MCF 10A (cell line): ENCODE results near the gene GAS7. TPM values are rescaled to one million over a fixed set of nuclear protein-coding genes. Genes with fewer than 3 reads are reported as not detected.
"Not testable (repeated sequence)": the region's sequence is repeated elsewhere in the genome, so short reads cannot be mapped to it uniquely, and the experiment has no call there.

ENCODE experiments used
- BruUV-seq: library from RNA; stranded (reverse); fragments of 400-500 nt; replicated peaks from 2 replicates; lab custom pipeline; 2021; lab: Mats Ljungman, UMichigan
- CTCF ChIA-PET: fragments of 300-600 bp; sonication (Branson Sonifier 250); formaldehyde crosslinking; extraction: SDS; loops from one replicate; lab custom pipeline; 2021; ENCODE audit warnings: antibody characterized with exemption, inconsistent platforms; lab: Yijun Ruan, JAX
- POLR2A ChIA-PET: fragments of 300-600, 350-650 bp; sonication (Branson Sonifier 250); formaldehyde crosslinking; extraction: SDS; loops from one replicate; lab custom pipeline; 2020; ENCODE audit warnings: antibody characterized with exemption, inconsistent platforms; lab: Yijun Ruan, JAX
- DNase-seq: peaks from one replicate; pipeline ENCODE4 v3.0.0-alpha.2; 2018; ENCODE audit not compliant: unreplicated experiment
- H3K27ac Mint-ChIP-seq: one replicate; pipeline ENCODE4 v1.8.0; 2022; ENCODE audit warnings: mild to moderate bottlenecking, low read depth, mixed read lengths; ENCODE audit not compliant: unreplicated experiment
- H3K27me3 Mint-ChIP-seq: one replicate; pipeline ENCODE4 v1.8.0; 2022; ENCODE audit warnings: mixed read lengths; ENCODE audit not compliant: insufficient read depth, unreplicated experiment
- H3K36me3 Mint-ChIP-seq: one replicate; pipeline ENCODE4 v1.8.0; 2022; ENCODE audit warnings: mild to moderate bottlenecking, moderate library complexity, mixed read lengths; ENCODE audit not compliant: insufficient read depth, unreplicated experiment
- H3K4me1 Mint-ChIP-seq: one replicate; pipeline ENCODE4 v1.8.0; 2022; ENCODE audit warnings: mixed read lengths; ENCODE audit not compliant: insufficient read depth, unreplicated experiment
- H3K4me3 Mint-ChIP-seq: one replicate; pipeline ENCODE4 v1.8.0; 2022; ENCODE audit warnings: mild to moderate bottlenecking, moderate library complexity, mixed read lengths; ENCODE audit not compliant: unreplicated experiment
- H3K9me3 Mint-ChIP-seq: one replicate; pipeline ENCODE4 v1.8.0; 2022; ENCODE audit warnings: mixed read lengths; ENCODE audit not compliant: unreplicated experiment
- CTCF ChIP-seq: fragments of 200-600 bp; IDR thresholded peaks from one replicate; pipeline ENCODE4 v1.8.0; 2022; ENCODE audit warnings: antibody characterized with exemption, mild to moderate bottlenecking; ENCODE audit not compliant: unreplicated experiment
- intact Hi-C: fragments of 100-400 bp; cut with micrococcal nuclease; formaldehyde crosslinking; loops from 2 replicates; pipeline ENCODE4 v1.14.1; 2022
- total RNA-seq: library from RNA; stranded (reverse); gene quantifications from 2 replicates; pipeline ENCODE4 v1.2.3, GENCODE V29; 2022

Gene GAS7
- total RNA-seq, 1 experiment from 2014 or later = not detected

- no peak for TF ChIP-seq CTCF
- Mint-ChIP-seq H3K4me1 (no peaks in the 10 kb centered on the region), H3K9me3 (peaks cover 12% of the 10 kb centered on the region), H3K27me3 (peaks cover under 1% of the 10 kb centered on the region), H3K4me3 (no peak overlapping the region), H3K36me3 (no peaks in the 10 kb centered on the region), H3K27ac (no peak overlapping the region)
- CTCF ChIA-PET = no interaction called here
- no TSS peak for BruUV-seq
- POLR2A ChIA-PET = no interaction called here
- intact Hi-C loops = no loop called here
- no peak for DNase-seq
These were observed 99.3 kb downstream of the GAS7 start for GRCh38 chr17:10099051-10099571.

GRCh38 chr17:10096596-10096995 is 101.8 kb downstream of the GAS7 start:
- no TSS peak for BruUV-seq
- Mint-ChIP-seq H3K4me3 (no peak overlapping the region), H3K9me3 (peaks cover 27% of the 10 kb centered on the region), H3K27me3 (no peaks in the 10 kb centered on the region), H3K27ac (no peak overlapping the region), H3K4me1 (no peaks in the 10 kb centered on the region), H3K36me3 (no peaks in the 10 kb centered on the region)
- no peak for TF ChIP-seq CTCF
- DNase-seq = no peak
- POLR2A ChIA-PET = no interaction called here
- intact Hi-C loops = no loop called here
- CTCF ChIA-PET = interaction anchor here (0.6 kb wide), 1 partner anchor 890 kb away, joined by 3 read pairs; no protein-coding TSS in a partner anchor

- ChIA-PET CTCF (interaction anchor here (0.7 kb wide), 1 partner anchor 28 kb away, joined by 3 read pairs; no protein-coding TSS in a partner anchor), POLR2A (interaction anchor here (0.7 kb wide), 1 partner anchor 1099 kb away, joined by 3 read pairs; no protein-coding TSS in a partner anchor)
- peak; percentile 22 for DNase-seq
- intact Hi-C loops, H3K4me1 Mint-ChIP-seq, BruUV-seq, H3K36me3 Mint-ChIP-seq, H3K27ac Mint-ChIP-seq, H3K4me3 Mint-ChIP-seq, H3K27me3 Mint-ChIP-seq: not testable (repeated sequence)
- peaks cover 23% of the 10 kb centered on the region for H3K9me3 Mint-ChIP-seq
These were observed 103.1 kb downstream of the GAS7 start for GRCh38 chr17:10095295-10095694.

GRCh38 chr17:10094797-10095196 is 103.6 kb downstream of the GAS7 start:
- CTCF ChIA-PET = interaction anchor here (0.7 kb wide), 1 partner anchor 28 kb away, joined by 3 read pairs; no protein-coding TSS in a partner anchor
- H3K4me1 Mint-ChIP-seq = no peaks in the 10 kb centered on the region
- no peaks in the 10 kb centered on the region for H3K27me3 Mint-ChIP-seq
- POLR2A ChIA-PET = interaction anchor here (0.7 kb wide), 1 partner anchor 1098 kb away, joined by 3 read pairs; no protein-coding TSS in a partner anchor
- peaks cover 18% of the 10 kb centered on the region for H3K9me3 Mint-ChIP-seq
- H3K27ac Mint-ChIP-seq = no peak overlapping the region
- DNase-seq = no peak
- H3K36me3 Mint-ChIP-seq = no peaks in the 10 kb centered on the region
- no TSS peak for BruUV-seq
- intact Hi-C loops = no loop called here
- no peak for TF ChIP-seq CTCF
- no peak overlapping the region for H3K4me3 Mint-ChIP-seq
